A172 (cell line): ENCODE measurements around the gene GPR162. TPM values are rescaled to one million over a fixed set of nuclear protein-coding genes. Genes with fewer than 3 reads are reported as not detected.
"Not testable (repeated sequence)": the region's sequence is repeated elsewhere in the genome, so short reads cannot be mapped to it uniquely, and the experiment has no call there.

Source experiments
- DNase-seq: peaks from one replicate; pipeline ENCODE4 v3.0.0-alpha.2; 2015; ENCODE audit warnings: low spot score
- total RNA-seq: library from RNA; depleted of rRNA; stranded (reverse); fragments of >200 nt; shearing (Covaris generic); gene quantifications from 2 replicates; pipeline ENCODE4 v1.2.3, GENCODE V29; 2014; rRNA removed

GPR162 gene
- total RNA-seq, 1 experiment from 2014 or later, result 5.3 TPM

DNA sequence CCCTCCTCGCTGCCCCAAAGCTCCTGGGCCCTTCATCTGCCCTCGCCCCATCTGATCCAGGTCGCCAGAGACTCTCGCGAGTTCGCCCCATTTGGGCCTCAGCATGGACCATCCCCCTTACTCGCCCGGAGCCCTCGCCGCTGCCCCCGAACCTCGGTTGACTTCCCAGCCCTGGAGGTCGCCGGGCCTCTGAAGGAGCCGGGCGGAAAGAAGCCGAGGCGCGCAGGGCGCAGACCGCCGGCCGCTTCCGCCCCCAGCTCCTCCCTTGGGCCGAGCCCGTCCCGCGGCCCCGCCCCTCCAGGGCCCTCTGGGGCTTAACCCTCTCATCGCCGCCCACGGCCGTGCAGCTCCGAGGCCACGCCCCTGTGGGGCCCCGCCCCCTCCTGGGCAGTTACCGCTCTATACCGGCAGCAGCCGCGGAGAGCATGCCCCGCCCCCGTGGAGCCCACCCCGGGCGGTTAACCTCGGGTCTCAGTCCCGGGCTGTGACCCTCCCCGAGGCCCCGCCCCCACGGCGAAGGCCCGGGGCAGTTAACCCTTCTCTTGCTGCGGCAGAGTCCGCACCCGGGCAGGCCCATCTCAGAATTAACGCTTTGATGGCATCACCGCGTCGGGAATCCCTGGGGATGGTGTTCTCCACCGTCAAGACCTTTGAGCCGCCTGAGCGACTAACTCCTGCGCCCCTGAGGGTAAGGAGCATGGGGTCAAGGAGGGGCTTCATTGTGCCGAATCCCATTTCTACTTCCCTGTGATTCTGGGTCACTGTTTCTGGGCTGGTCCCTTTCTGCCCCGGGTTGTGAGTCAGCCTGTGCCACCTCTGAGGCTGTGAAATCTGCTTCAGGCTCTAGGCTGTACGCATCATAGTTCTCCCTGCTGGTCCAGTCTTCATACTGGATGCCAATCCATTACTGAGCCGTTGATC is 51.7 kb downstream of the GPR162 start, which contains the start of gene SPSB2:
TSS of gene SPSB2 (minus strand) at position 210 of the 921 bp plus-strand sequence. CDS start 402 bp downstream, outside the sequence.
- peak; percentile 71 for DNase-seq

DNA sequence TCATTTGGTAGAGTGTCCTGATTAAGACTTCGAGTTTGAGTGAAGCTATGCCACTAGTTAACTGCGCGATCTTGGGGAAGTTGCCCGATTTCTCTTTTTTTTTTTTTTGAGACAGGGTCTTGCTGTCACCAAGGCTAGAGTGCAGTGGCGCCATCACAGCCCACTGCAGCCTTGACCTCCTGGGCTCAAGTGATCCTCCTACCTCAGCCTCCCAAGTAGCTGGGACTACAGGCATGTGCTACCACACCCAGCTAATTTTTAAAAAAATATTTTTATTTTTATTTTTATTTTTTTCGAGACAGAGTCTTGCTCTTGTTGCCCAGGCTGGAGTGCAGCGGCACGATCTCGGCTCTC is 52.4 kb downstream of the GPR162 start:
- DNase-seq, result not testable (repeated sequence)

Other genes starting within 250 kb of the GPR162 start
- 164 and 201 TPM in 2 replicates for gene CHD4, start 214.4 kb upstream of the GPR162 start, total RNA-seq
- gene LPAR5, start 185.9 kb upstream of the GPR162 start, total RNA-seq, result 2.5 TPM in 2 replicates
- gene ACRBP, start 174.4 kb upstream of the GPR162 start, total RNA-seq, result 0.65 TPM in 1 of 2 replicates, not detected in the other
- 23.7 and 27.4 TPM in 2 replicates for gene ING4, start 158.7 kb upstream of the GPR162 start, total RNA-seq
- gene ZNF384, start 132.4 kb upstream of the GPR162 start, total RNA-seq, result 6.4 and 9.2 TPM in 2 replicates
- gene PIANP, start 121.0 kb upstream of the GPR162 start, total RNA-seq, result 0.24 and 2.3 TPM in 2 replicates
- gene COPS7A, start 97.8 kb upstream of the GPR162 start, total RNA-seq, result 40.7 and 45.7 TPM in 2 replicates
- gene MLF2, start 68.7 kb upstream of the GPR162 start, total RNA-seq, result 168 and 187 TPM in 2 replicates
- gene PTMS, start 55.5 kb upstream of the GPR162 start, total RNA-seq, result 86.8 and 166 TPM in 2 replicates
- gene LAG3, start 49.3 kb upstream of the GPR162 start, total RNA-seq, result not detected in 2 replicates
- not detected in 2 replicates for gene CD4, start 32.3 kb upstream of the GPR162 start, total RNA-seq
- 6.9 and 7.4 TPM in 2 replicates for gene P3H3, start 6.6 kb downstream of the GPR162 start, total RNA-seq
- gene GNB3, start 19.1 kb downstream of the GPR162 start, total RNA-seq, result 0.19 and 5.1 TPM in 2 replicates
- gene CDCA3, start 29.5 kb downstream of the GPR162 start, total RNA-seq, result 30.8 and 52.8 TPM in 2 replicates
- gene USP5, start 30.3 kb downstream of the GPR162 start, total RNA-seq, result 87.3 and 104 TPM in 2 replicates
- gene TPI1, start 45.7 kb downstream of the GPR162 start, total RNA-seq, result 675 and 790 TPM in 2 replicates
- gene SPSB2, start 51.5 kb downstream of the GPR162 start, total RNA-seq, result 7.9 and 10.2 TPM in 2 replicates
- 8.3 and 14.4 TPM in 2 replicates for gene LRRC23, start 83.0 kb downstream of the GPR162 start, total RNA-seq
- gene ENO2, start 92.8 kb downstream of the GPR162 start, total RNA-seq, result 21.5 and 24.7 TPM in 2 replicates
- 3.1 and 6.6 TPM in 2 replicates for gene ATN1, start 106.1 kb downstream of the GPR162 start, total RNA-seq
- gene RNU7-1, start 122.0 kb downstream of the GPR162 start, total RNA-seq, result not detected in 2 replicates
- 1.8 TPM in 1 of 2 replicates, not detected in the other for gene C12orf57, start 122.2 kb downstream of the GPR162 start, total RNA-seq
- 0.31 and 0.48 TPM in 2 replicates for gene PTPN6, start 129.5 kb downstream of the GPR162 start, total RNA-seq
- gene PHB2, start 148.8 kb downstream of the GPR162 start, total RNA-seq, result 172 and 183 TPM in 2 replicates
- gene EMG1, start 149.1 kb downstream of the GPR162 start, total RNA-seq, result 42.6 and 50.5 TPM in 2 replicates
- 9.2 and 14.7 TPM in 2 replicates for gene LPCAT3, start 196.7 kb downstream of the GPR162 start, total RNA-seq
- gene C1S, start 238.9 kb downstream of the GPR162 start, total RNA-seq, result 20.3 and 39.8 TPM in 2 replicates